Measurements from ENCODE around the gene KRTAP2-2. TPM values are rescaled to one million over a fixed set of nuclear protein-coding genes. Genes with fewer than 3 reads are reported as not detected.

The KRTAP2-2 gene
- total and polyA plus RNA-seq, 10 of the 15 experiments (the other 5 are each of a cell fraction or from before 2014, with no cell fraction given), result not detected

DNA sequence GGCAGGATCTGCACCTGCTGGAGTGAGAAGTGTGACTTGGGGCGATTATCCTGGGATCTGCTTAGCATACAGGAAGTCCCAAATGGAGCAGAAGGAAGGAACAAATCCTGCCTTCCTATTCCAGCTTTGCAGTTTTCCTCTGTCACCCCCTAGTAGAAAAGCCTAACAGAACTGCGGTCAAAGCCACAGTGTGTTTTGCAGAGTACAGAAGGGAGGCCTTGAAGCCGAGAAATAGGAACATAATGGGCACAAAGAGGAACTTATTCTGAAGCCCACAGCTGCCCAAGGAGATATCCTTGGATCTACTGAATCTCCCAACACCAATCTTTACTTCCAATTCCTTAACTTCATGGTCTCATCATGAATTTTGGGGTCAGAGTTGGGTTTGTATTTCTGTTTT lies 36.5 kb downstream of the KRTAP2-2 start (continued):
- TF ChIP-seq RB1 (IDR thresholded peaks at IDR 0.05; ENCODE audit: borderline replicate concordance), result no peak
- TF ChIP-seq BCL11A (IDR thresholded peaks at IDR 0.05; ENCODE audit: low read depth, low read length), result no peak
- TF ChIP-seq, protein P1, sequence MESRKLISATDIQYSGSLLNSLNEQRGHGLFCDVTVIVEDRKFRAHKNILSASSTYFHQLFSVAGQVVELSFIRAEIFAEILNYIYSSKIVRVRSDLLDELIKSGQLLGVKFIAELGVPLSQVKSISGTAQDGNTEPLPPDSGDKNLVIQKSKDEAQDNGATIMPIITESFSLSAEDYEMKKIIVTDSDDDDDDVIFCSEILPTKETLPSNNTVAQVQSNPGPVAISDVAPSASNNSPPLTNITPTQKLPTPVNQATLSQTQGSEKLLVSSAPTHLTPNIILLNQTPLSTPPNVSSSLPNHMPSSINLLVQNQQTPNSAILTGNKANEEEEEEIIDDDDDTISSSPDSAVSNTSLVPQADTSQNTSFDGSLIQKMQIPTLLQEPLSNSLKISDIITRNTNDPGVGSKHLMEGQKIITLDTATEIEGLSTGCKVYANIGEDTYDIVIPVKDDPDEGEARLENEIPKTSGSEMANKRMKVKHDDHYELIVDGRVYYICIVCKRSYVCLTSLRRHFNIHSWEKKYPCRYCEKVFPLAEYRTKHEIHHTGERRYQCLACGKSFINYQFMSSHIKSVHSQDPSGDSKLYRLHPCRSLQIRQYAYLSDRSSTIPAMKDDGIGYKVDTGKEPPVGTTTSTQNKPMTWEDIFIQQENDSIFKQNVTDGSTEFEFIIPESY (IDR thresholded peaks at IDR 0.05), result no peak
- no peak for TF ChIP-seq PAX8 (IDR thresholded peaks at IDR 0.05)
- no peak for TF ChIP-seq ZSCAN29 (IDR thresholded peaks at IDR 0.05)
- TF ChIP-seq NR2C2 (IDR thresholded peaks at IDR 0.05; ENCODE audit: borderline replicate concordance, control insufficient read depth, insufficient read length, low read depth), result no peak
- no peak for TF ChIP-seq JUND (IDR thresholded peaks at IDR 0.05; ENCODE audit: low read depth, low read length)
- no peak for TF ChIP-seq CHD4 (IDR thresholded peaks at IDR 0.05)
- TF ChIP-seq NBN (IDR thresholded peaks at IDR 0.05), result no peak
- no peak for TF ChIP-seq ETV6 (conservative IDR thresholded peaks at IDR 0.05 in 1 of 2, IDR thresholded peaks at IDR 0.05 in 1 of 2; ENCODE audit: borderline replicate concordance in 1 of 2, low read depth in 1 of 2)
- no peak for TF ChIP-seq POLR2A (IDR thresholded peaks at IDR 0.05; ENCODE audit: low read depth, low read length)

DNA sequence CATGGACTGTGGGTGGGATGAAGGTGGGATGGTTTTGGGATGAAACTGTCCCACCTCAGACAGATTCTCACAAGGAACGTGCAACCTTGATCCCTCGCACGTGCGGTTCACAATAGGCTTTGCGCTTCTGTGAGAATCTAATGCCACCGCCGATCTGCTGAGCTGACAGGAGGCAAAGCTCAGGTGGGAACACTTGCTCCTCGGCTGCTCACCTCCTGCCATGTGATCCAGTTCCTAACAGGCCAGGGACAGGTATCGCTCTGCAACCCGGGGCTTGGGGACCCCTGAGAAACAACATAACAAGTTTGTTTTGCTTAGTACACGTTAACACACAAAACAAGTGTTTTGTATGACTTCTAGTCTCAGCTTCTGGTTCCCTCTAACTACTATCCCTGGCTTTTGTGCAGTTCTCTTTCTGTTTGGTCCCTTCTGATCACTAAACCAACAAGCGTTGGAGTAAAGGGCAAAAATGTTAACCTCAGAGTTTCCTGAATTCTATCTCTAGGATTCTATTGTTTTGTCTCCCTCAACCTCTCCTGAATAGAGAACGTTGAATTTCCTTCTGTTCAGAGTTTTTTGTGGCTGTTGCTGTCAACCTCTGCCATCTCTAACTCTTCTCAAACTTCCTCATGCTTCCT lies 38.3 kb downstream of the KRTAP2-2 start:
- intact Hi-C loops (cut with micrococcal nuclease; ENCODE audit: unreplicated experiment), result no loop called here
- no peaks in the 10 kb centered on the region for H3K9me3 ChIP-seq (replicated peaks; ENCODE audit: control insufficient read depth, insufficient read depth, low read length)
- H3K27ac ChIP-seq (ENCODE audit: control insufficient read depth, insufficient read depth), result no peak overlapping the region
- H3K27me3 ChIP-seq (replicated peaks in 1 of 2; ENCODE audit: control insufficient read depth in 2 of 2, insufficient read depth in 2 of 2, low read length in 1 of 2), result no peaks in the 10 kb centered on the region; a peak in 2 of 4 replicates
- H3K4me1 ChIP-seq (ENCODE audit: control insufficient read depth, insufficient read depth, low read length), result no peaks in the 10 kb centered on the region
- ATAC-seq, result no peak
- ChIA-PET SMC1A (ENCODE audit: uncharacterized antibody, unreplicated experiment) (no interaction called here), CTCF (no interaction called here), POLR2A (no interaction called here), RAD21 (ENCODE audit: unreplicated experiment) (no interaction called here)
- no TSS peak for BruUV-seq (replicated peaks)
- DNase-seq (ENCODE audit: low read depth, low spot score), result no peak
- H3K79me2 ChIP-seq (ENCODE audit: control insufficient read depth, insufficient read depth, low read length), result no peaks in the 10 kb centered on the region
- 42% methylated on average over 13 of the region's 13 CpGs for WGBS (ENCODE audit: insufficient coverage, insufficient replicate concordance, low lambda C conversion rate, missing lambda C conversion rate)
- no peak for FAIRE-seq
- no peaks in the 10 kb centered on the region for H3K36me3 ChIP-seq (ENCODE audit: control insufficient read depth in 2 of 2, insufficient read depth in 2 of 2, low read length in 1 of 2)
- no peak overlapping the region for H3K4me2 ChIP-seq (ENCODE audit: control insufficient read depth, insufficient read depth)
- H2AFZ ChIP-seq (ENCODE audit: control insufficient read depth, low read depth, low read length), result no peak overlapping the region
- H4K20me1 ChIP-seq (ENCODE audit: control insufficient read depth, insufficient read depth), result no peaks in the 10 kb centered on the region
- H3K9ac ChIP-seq (ENCODE audit: control insufficient read depth, insufficient read depth, low read length), result no peak overlapping the region
- in situ Hi-C loops (cut with MboI), result no loop called here
- no peak overlapping the region for H3K4me3 ChIP-seq
- no peak for TF ChIP-seq RAD21 (IDR thresholded peaks at IDR 0.05; ENCODE audit: insufficient read depth, low read depth, low read length)
- TF ChIP-seq, protein P2, sequence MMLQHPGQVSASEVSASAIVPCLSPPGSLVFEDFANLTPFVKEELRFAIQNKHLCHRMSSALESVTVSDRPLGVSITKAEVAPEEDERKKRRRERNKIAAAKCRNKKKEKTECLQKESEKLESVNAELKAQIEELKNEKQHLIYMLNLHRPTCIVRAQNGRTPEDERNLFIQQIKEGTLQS (IDR thresholded peaks at IDR 0.05; ENCODE audit: borderline replicate concordance, extremely low read depth, low read depth, low read length), result no peak
- no peak for TF ChIP-seq CHD4 (IDR thresholded peaks at IDR 0.05)
- no peak for TF ChIP-seq ZSCAN29 (IDR thresholded peaks at IDR 0.05)
- TF ChIP-seq, protein P3, sequence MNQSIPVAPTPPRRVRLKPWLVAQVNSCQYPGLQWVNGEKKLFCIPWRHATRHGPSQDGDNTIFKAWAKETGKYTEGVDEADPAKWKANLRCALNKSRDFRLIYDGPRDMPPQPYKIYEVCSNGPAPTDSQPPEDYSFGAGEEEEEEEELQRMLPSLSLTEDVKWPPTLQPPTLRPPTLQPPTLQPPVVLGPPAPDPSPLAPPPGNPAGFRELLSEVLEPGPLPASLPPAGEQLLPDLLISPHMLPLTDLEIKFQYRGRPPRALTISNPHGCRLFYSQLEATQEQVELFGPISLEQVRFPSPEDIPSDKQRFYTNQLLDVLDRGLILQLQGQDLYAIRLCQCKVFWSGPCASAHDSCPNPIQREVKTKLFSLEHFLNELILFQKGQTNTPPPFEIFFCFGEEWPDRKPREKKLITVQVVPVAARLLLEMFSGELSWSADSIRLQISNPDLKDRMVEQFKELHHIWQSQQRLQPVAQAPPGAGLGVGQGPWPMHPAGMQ (IDR thresholded peaks at IDR 0.05; ENCODE audit: borderline replicate concordance), result no peak
- TF ChIP-seq ZNF24 (IDR thresholded peaks at IDR 0.05), result no peak
- no peak for TF ChIP-seq WRNIP1 (IDR thresholded peaks at IDR 0.05; ENCODE audit: borderline replicate concordance, low read depth, low read length)
- TF ChIP-seq, protein P4, sequence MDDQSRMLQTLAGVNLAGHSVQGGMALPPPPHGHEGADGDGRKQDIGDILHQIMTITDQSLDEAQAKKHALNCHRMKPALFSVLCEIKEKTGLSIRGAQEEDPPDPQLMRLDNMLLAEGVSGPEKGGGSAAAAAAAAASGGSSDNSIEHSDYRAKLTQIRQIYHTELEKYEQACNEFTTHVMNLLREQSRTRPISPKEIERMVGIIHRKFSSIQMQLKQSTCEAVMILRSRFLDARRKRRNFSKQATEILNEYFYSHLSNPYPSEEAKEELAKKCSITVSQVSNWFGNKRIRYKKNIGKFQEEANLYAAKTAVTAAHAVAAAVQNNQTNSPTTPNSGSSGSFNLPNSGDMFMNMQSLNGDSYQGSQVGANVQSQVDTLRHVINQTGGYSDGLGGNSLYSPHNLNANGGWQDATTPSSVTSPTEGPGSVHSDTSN (IDR thresholded peaks at IDR 0.05; ENCODE audit: insufficient replicate concordance, low read depth, low read length), result no peak
- no peak for TF ChIP-seq SP1 (IDR thresholded peaks at IDR 0.05; ENCODE audit: low read depth, low read length)
- TF ChIP-seq PAX8 (IDR thresholded peaks at IDR 0.05), result no peak
- TF ChIP-seq PML (IDR thresholded peaks at IDR 0.05; ENCODE audit: low read length), result no peak
- TF ChIP-seq IRF4 (IDR thresholded peaks at IDR 0.05; ENCODE audit: low read depth, low read length), result no peak

Data from GM12878 (cell line).